ENCODE measurements around the gene SLC12A1.
"Not testable (repeated sequence)": the region's sequence is repeated elsewhere in the genome, so short reads cannot be mapped to it uniquely, and the experiment has no call there.

The SLC12A1 gene

GRCh38 chr15:48309740-48310139, 103.6 kb downstream of the SLC12A1 start:
- DNase-seq (ENCODE audit: low spot score): no peak

- no peak for DNase-seq (ENCODE audit: low spot score)
Observed at GRCh38 chr15:48313216-48313615, 107.1 kb downstream of the SLC12A1 start.

- no peak for DNase-seq (ENCODE audit: low spot score)
Observed at GRCh38 chr15:48315041-48315440, 108.9 kb downstream of the SLC12A1 start.

- DNase-seq (ENCODE audit: low spot score): no peak
Observed at GRCh38 chr15:48317221-48317620, 111.1 kb downstream of the SLC12A1 start.

- no peak for DNase-seq (ENCODE audit: low spot score)
Observed at GRCh38 chr15:48318131-48318530, 112.0 kb downstream of the SLC12A1 start.

GRCh38 chr15:48323294-48323693, 117.2 kb downstream of the SLC12A1 start:
- DNase-seq (ENCODE audit: low spot score): no peak

GRCh38 chr15:48324949-48325348, 118.8 kb downstream of the SLC12A1 start:
- DNase-seq (ENCODE audit: low spot score): no peak

GRCh38 chr15:48325400-48325799, 119.3 kb downstream of the SLC12A1 start:
- DNase-seq (ENCODE audit: low spot score): no peak

GRCh38 chr15:48326180-48326579, 120.1 kb downstream of the SLC12A1 start:
- DNase-seq (ENCODE audit: low spot score): not testable (repeated sequence)

- DNase-seq (ENCODE audit: low spot score): peak; percentile 6
Observed at GRCh38 chr15:48330105-48330785, 124.1 kb downstream of the SLC12A1 start.

GRCh38 chr15:48330855-48331795, 125.0 kb downstream of the SLC12A1 start, which contains the start of gene DUT:
DUT (plus strand) TSS chr15:48331429; CDS start chr15:48331516, 87 bp downstream.
- peak; percentile 79 for DNase-seq (ENCODE audit: low spot score)

GRCh38 chr15:48331796-48332641, 125.9 kb downstream of the SLC12A1 start:
- DNase-seq (ENCODE audit: low spot score): peak; percentile 81

GRCh38 chr15:48332642-48333034, 126.5 kb downstream of the SLC12A1 start:
- peak; percentile 39 for DNase-seq (ENCODE audit: low spot score)

GRCh38 chr15:48333540-48333939, 127.4 kb downstream of the SLC12A1 start:
- peak; percentile 27 for DNase-seq (ENCODE audit: low spot score)

- DNase-seq (ENCODE audit: low spot score): no peak
Observed at GRCh38 chr15:48334260-48334659, 128.2 kb downstream of the SLC12A1 start.

GRCh38 chr15:48336940-48337339, 130.8 kb downstream of the SLC12A1 start:
- DNase-seq (ENCODE audit: low spot score): peak; percentile 61

GRCh38 chr15:48337607-48338006, 131.5 kb downstream of the SLC12A1 start:
- no peak for DNase-seq (ENCODE audit: low spot score)

GRCh38 chr15:48340111-48340510, 134.0 kb downstream of the SLC12A1 start:
- no peak for DNase-seq (ENCODE audit: low spot score)

- no peak for DNase-seq (ENCODE audit: low spot score)
Observed at GRCh38 chr15:48343865-48344264, 137.8 kb downstream of the SLC12A1 start.

- DNase-seq (ENCODE audit: low spot score): no peak
Observed at GRCh38 chr15:48345516-48345915, 139.4 kb downstream of the SLC12A1 start.

- DNase-seq (ENCODE audit: low spot score): peak; percentile 87
Observed at GRCh38 chr15:48352474-48353072, 146.5 kb downstream of the SLC12A1 start.
